Gastrocnemius medialis (tissue), 4 donors: ENCODE data around the gene CCDC177. TPM values are rescaled to one million over a fixed set of nuclear protein-coding genes. Genes with fewer than 3 reads are reported as not detected.

Source experiments
- ATAC-seq, 2 donors: fragments of 150-250 bp; one replicate each; pipeline ENCODE4 v1.9.1; 2016
- DNase-seq, 2 donors: peaks; one replicate each; pipeline ENCODE4 v3.0.0-alpha.2; 2019
- H3K27ac ChIP-seq, 4 donors: fragments of 200-600 bp; sonication (generic); 1 replicate in 1 of 4; 2 replicates in 3 of 4; pipeline ENCODE4 v1.5.1; 2016 to 2018; ENCODE audit warnings: mild to moderate bottlenecking in 2 of 4, moderate library complexity in 1 of 4
- H3K27me3 ChIP-seq, 3 donors: fragments of 200-600 bp; sonication (generic) in 2 of 3; 1 replicate in 1 of 3; 2 replicates in 2 of 3; pipeline versions ENCODE4 v1.5.1 to v1.6.0; 2016 to 2019; ENCODE audit warnings: mild to moderate bottlenecking in 1 of 3, moderate library complexity in 1 of 3
- H3K36me3 ChIP-seq, 2 donors: fragments of 200-600 bp; sonication (generic) in 1 of 2; one replicate each; pipeline ENCODE4 v1.5.1; 2017 to 2018
- H3K4me1 ChIP-seq, 2 donors: fragments of 200-600 bp; sonication (generic) in 1 of 2; one replicate each; pipeline ENCODE4 v1.5.1; 2016 to 2017; ENCODE audit warnings: mild to moderate bottlenecking in 2 of 2
- H3K4me3 ChIP-seq, 4 donors: fragments of 200-600 bp; sonication (generic) in 3 of 4; 1 replicate in 1 of 4; 2 replicates in 3 of 4; pipeline ENCODE4 v1.5.1; 2016 to 2019; ENCODE audit warnings: mild to moderate bottlenecking in 2 of 4
- H3K9me3 ChIP-seq, 3 donors: fragments of 200-600 bp; sonication (generic) in 2 of 3; 1 replicate in 1 of 3; 2 replicates in 2 of 3; pipeline ENCODE4 v1.5.1; 2016 to 2019
- CTCF ChIP-seq, 5 experiments: fragments of 450-650 bp in 3 of 5; fragments of 200-600 bp in 2 of 5; sonication (generic) in 2 of 5; IDR thresholded peaks in 4 of 5; conservative IDR thresholded peaks in 1 of 5; 1 replicate in 4 of 5; 2 replicates in 1 of 5; pipeline ENCODE4 v1.5.1; 2016 to 2019; ENCODE audit warnings: antibody characterized with exemption in 5 of 5, mild to moderate bottlenecking in 3 of 5, moderate library complexity in 3 of 5
- POLR2A ChIP-seq, 2 donors: fragments of 450-650 bp; IDR thresholded peaks; one replicate each; pipeline ENCODE4 v1.6.1; 2017; ENCODE audit warnings: antibody characterized with exemption in 2 of 2, mild to moderate bottlenecking in 2 of 2, moderate library complexity in 2 of 2
- in situ Hi-C, 4 donors: fragments of 200-750 bp; cut with MboI; loops; one replicate each; pipeline versions ENCODE4 v1.15.0 to v1.8.0; 2017; ENCODE audit warnings: low sequenced_read_pairs in 4 of 4
- intact Hi-C: fragments of 100-400 bp; cut with DNase I; formaldehyde crosslinking; loops from one replicate; pipeline ENCODE4 v1.15.1; 2023; ENCODE audit warnings: low total_unique reads
- total RNA-seq, 4 donors: library from RNA; depleted of rRNA; stranded (reverse); fragments of >200 nt; gene quantifications; one replicate each; pipeline versions ENCODE4 v1.1.0 to v1.2.3, GENCODE V29; 2016

CCDC177 gene
- total RNA-seq, 4 donors from 2014 or later, result not detected

GRCh38 chr14:69580009-69580577 lies 5.4 kb upstream of the CCDC177 start:
- peaks cover 7 to 20% (median 13%) of the 10 kb centered on the region in 3 donors for H3K27me3 ChIP-seq
- no peak overlapping the region for H3K27ac ChIP-seq
- peaks cover 3 to 9% of the 10 kb centered on the region in 2 donors for H3K4me1 ChIP-seq
- in situ Hi-C loops (loop anchor here in 1 of 4 donors (10.0 kb wide), 1 partner anchor 155 kb away; no protein-coding TSS in a partner anchor), intact Hi-C loops (no loop called here)
- H3K4me3 ChIP-seq, result no peak overlapping the region
- TF ChIP-seq POLR2A (IDR thresholded peaks at IDR 0.05) (no peak), CTCF (IDR thresholded peaks at IDR 0.05 in 4 of 5, conservative IDR thresholded peaks at IDR 0.05 in 1 of 5) (no peak)
- no peaks in the 10 kb centered on the region for H3K9me3 ChIP-seq
- ATAC-seq (no peak), DNase-seq (no peak)
- no peaks in the 10 kb centered on the region for H3K36me3 ChIP-seq

- ATAC-seq (no peak), DNase-seq (no peak)
- Histone ChIP-seq H3K4me3 (no peak overlapping the region), H3K27me3 (peaks cover 14 to 26% (median 19%) of the 10 kb centered on the region in 3 donors), H3K4me1 (peaks cover 6 to 14% of the 10 kb centered on the region in 2 donors), H3K9me3 (no peaks in the 10 kb centered on the region), H3K36me3 (no peaks in the 10 kb centered on the region), H3K27ac (no peak overlapping the region)
- TF ChIP-seq CTCF (IDR thresholded peaks at IDR 0.05 in 4 of 5, conservative IDR thresholded peaks at IDR 0.05 in 1 of 5) (no peak), POLR2A (IDR thresholded peaks at IDR 0.05) (no peak)
- in situ Hi-C loops (no loop called here), intact Hi-C loops (no loop called here)
Observed at GRCh38 chr14:69579476-69579875, 4.8 kb upstream of the CCDC177 start.

DNA sequence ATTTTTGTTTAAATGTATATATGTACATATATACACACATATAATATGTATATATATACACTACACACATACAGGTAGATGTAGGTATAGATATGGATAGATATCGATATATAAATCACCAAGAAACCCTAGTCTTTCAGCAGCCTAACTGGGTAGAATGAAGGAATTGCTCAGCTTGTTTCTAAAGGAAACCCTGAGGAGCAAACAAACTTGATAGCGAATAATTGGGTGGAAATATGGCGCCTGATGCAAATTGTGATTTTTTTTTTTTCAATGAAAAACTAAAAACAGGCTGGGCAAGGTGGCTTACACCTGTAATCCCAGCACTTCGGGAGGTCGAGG lies 254 bp upstream of the CCDC177 start:
- TF ChIP-seq POLR2A (IDR thresholded peaks at IDR 0.05) (no peak), CTCF (IDR thresholded peaks at IDR 0.05 in 4 of 5, conservative IDR thresholded peaks at IDR 0.05 in 1 of 5) (no peak)
- H3K4me3 ChIP-seq, result peak overlapping the region in 2 of 4 donors; percentile 23 to 28
- H3K27ac ChIP-seq, result no peak overlapping the region
- H3K27me3 ChIP-seq, result peaks cover 52 to 66% (median 60%) of the 10 kb centered on the region in 3 donors
- peaks cover 8 to 31% of the 10 kb centered on the region in 2 donors for H3K4me1 ChIP-seq
- H3K36me3 ChIP-seq, result no peaks in the 10 kb centered on the region
- intact Hi-C loops, result no loop called here
- DNase-seq, result no peak
- no peaks in the 10 kb centered on the region for H3K9me3 ChIP-seq
- no peak for ATAC-seq
- in situ Hi-C loops, result no loop called here

- TF ChIP-seq CTCF (IDR thresholded peaks at IDR 0.05 in 4 of 5, conservative IDR thresholded peaks at IDR 0.05 in 1 of 5), result no peak
- no peaks in the 10 kb centered on the region for H3K9me3 ChIP-seq
- DNase-seq (no peak), ATAC-seq (no peak)
- no peak overlapping the region for H3K27ac ChIP-seq
- peak overlapping the region in 3 of 4 donors; percentile 28 to 37 (median 29) for H3K4me3 ChIP-seq
- peaks cover 8 to 31% of the 10 kb centered on the region in 2 donors for H3K4me1 ChIP-seq
- intact Hi-C loops, result no loop called here
- in situ Hi-C loops, result no loop called here
- H3K27me3 ChIP-seq, result peaks cover 63 to 76% (median 71%) of the 10 kb centered on the region in 3 donors
- no peaks in the 10 kb centered on the region for H3K36me3 ChIP-seq
Observed at GRCh38 chr14:69573831-69574262, 824 bp downstream of the CCDC177 start.
